GM21447 (cell line): Measurements from ENCODE around the gene UBR4.

Source experiments
- ATAC-seq: cut with Tn5 transposase; IDR thresholded peaks from one replicate; pipeline ENCODE4 v1.9.1; 2021; ENCODE audit not compliant: unreplicated experiment

Gene UBR4

GRCh38 chr1:19096990-19097389 lies 113.1 kb downstream of the UBR4 start:
- no peak for ATAC-seq

GRCh38 chr1:19096036-19096833 lies 113.8 kb downstream of the UBR4 start:
- ATAC-seq, result no peak

- no peak for ATAC-seq
These were observed 118.7 kb downstream of the UBR4 start for GRCh38 chr1:19091196-19091953.

GRCh38 chr1:19089524-19089923 lies 120.5 kb downstream of the UBR4 start:
- ATAC-seq, result no peak

GRCh38 chr1:19088717-19089442 lies 121.2 kb downstream of the UBR4 start:
- ATAC-seq, result no peak

- no peak for ATAC-seq
These were observed 122.1 kb downstream of the UBR4 start for GRCh38 chr1:19087737-19088594.

- ATAC-seq, result no peak
These were observed 122.9 kb downstream of the UBR4 start for GRCh38 chr1:19087017-19087736.

GRCh38 chr1:19086176-19086875 lies 123.7 kb downstream of the UBR4 start:
- no peak for ATAC-seq

- no peak for ATAC-seq
These were observed 125.8 kb downstream of the UBR4 start for GRCh38 chr1:19084206-19084738.

- ATAC-seq, result no peak
These were observed 127.0 kb downstream of the UBR4 start for GRCh38 chr1:19083081-19083480.

GRCh38 chr1:19081218-19081893 lies 128.7 kb downstream of the UBR4 start:
- ATAC-seq, result no peak

- ATAC-seq, result no peak
These were observed 129.3 kb downstream of the UBR4 start for GRCh38 chr1:19080721-19081120.

GRCh38 chr1:19079541-19080472 lies 130.3 kb downstream of the UBR4 start:
- ATAC-seq, result no peak

GRCh38 chr1:19078536-19078935 lies 131.5 kb downstream of the UBR4 start:
- ATAC-seq, result no peak

GRCh38 chr1:19076841-19077616 lies 133.0 kb downstream of the UBR4 start:
- ATAC-seq, result no peak

- no peak for ATAC-seq
These were observed 135.0 kb downstream of the UBR4 start for GRCh38 chr1:19074902-19075721.
